Stimulated activated CD8-positive, alpha-beta memory T cell treated with anti-CD3 and anti-CD28 coated beads, Interleukin-4, amount 100 ng/mL, for 48 hours (primary cell): Measurements from ENCODE around the gene CD79A.

Source experiments
- DNase-seq: peaks from one replicate; pipeline ENCODE4 v3.0.0-alpha.2; 2020

CD79A gene

DNA sequence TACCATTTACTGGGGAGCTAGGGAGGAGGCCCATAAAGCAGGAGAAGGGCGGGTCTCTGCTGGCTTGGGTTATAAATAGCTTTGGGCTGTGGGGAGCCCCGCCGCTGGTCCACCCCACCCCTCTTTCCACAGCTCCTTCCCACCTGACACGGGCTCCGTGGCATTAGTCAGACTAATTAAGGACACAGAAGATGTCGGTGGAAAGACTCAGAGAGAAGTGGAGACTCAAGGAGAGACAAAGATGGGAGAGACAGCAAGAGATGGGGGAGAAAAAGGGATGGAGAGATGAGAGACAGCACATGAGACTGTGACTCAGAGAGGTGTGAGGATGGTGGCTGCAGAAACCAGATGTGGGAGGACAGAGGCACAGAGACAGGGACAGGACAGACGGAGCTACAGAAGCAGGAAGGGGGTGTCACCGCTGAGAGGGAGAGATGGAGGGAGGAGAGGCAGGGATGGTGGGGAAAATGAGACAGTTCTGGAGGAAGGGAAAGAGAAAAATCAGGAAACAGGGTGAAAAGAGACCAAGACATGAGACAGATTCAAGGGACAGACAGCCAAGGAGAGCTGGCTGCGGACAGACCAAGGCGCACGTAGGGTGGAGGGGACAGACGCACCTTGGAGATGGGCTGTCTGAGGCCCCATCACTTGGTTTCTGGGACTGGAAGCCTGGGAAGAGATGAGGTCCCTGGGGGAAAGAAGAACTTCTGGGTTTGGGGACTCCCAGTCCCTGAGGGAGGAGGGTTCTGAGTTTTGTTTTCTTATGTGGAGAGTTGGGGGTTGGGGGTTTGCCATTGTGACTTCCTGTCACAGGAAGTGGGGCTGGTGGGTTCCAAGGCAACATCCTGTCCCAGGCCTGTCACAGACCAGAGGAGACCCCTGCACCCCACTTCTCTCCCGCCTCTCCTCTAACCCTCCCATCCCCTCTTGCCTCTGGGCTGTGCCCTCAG, 10.0 kb downstream of the CD79A start:
- peak; percentile 76 for DNase-seq

DNA sequence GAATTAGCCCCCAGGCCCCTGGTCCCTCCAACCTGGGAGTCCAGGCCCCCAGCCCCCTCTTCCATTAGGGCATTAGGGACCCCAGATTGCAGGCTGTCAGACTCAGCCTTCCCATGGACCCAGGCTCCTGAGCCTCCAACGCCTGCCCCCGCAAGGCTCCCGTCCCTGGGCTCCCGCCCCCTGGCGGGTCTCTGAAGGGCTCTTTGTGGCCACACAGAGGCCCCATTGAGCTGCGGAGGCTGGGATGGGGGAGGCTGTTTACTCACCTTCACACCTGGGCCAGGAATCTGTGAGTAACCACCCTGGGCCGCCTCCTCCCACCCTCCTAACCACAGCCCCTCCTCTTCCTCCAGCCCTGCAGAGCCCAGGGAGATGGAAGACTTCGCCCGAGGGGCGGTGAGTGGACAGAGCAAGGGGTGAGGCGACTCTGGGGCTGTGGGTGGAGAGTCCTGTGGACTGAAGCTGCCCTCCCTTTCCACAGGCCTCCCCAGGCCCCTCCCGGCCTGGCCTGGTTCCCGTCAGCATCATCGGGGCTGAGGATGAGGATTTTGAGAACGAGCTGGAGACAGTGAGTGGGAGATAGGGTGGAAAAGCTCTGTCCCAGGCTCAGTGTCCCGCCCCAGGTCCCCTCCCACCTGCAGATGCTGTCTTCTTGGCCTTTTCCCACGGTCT, 10.8 kb downstream of the CD79A start:
- DNase-seq = peak; percentile 89

DNA sequence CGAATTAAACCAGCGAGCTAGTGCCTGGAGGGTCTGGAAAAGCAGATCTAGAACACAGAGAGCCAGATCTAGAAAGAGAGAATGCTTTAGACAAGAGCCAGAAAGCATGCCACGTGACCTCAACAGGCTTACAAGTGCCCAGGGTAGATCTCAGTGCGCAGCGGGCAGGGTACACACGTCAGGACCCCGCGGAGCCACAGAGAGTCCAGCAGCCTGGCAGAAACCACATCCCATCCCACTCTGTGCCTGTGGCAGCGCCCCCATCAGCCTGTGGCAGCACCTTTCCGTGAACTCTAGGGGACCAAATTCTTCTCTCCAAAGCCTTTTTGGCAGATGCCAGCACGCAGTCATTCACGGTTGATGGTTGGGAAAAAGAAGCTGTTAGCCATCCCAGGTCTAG, 11.8 kb downstream of the CD79A start:
- peak; percentile 52 for DNase-seq

- DNase-seq = peak; percentile 25
Observed at GRCh38 chr19:41889896-41890295, 12.8 kb downstream of the CD79A start.

GRCh38 chr19:41890936-41891335, 13.9 kb downstream of the CD79A start:
- DNase-seq = no peak

DNA sequence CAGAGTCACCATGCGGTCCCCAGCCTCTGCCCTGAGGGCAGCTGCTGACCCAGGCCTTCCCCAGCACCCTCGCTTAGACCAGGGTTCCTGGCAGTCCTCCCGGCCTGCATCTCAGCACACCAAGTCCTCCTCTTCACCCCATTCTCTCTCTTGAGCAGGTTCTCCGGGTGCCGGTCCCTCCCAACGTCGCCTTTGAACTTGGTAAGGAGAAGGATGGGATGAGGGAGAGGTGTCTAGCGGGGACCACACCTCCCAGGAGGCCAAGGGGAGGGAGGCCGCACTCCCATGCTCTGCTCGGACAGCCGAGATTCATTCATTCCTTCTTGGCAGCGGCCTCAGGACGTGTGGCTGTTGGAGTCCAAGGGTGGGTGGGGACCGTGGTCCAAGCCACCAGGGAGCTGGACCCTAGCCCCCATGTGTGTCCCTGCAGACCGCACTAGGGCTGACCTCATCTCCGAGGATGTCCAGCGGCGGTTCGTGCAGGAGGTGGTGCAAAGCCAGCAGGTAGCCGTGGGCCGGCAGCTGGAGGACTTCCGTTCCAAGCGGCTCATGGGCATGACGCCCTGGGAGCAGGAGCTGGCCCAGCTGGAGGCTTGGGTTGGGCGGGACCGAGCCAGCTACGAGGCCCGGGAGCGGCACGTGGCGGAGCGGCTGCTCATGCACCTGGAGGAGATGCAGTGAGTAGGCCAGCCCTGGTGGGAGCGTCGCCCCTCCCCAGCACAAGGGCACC, 15.3 kb downstream of the CD79A start:
- DNase-seq = no peak

- peak; percentile 37 for DNase-seq
Observed at GRCh38 chr19:41893899-41894298, 16.8 kb downstream of the CD79A start.

GRCh38 chr19:41894350-41894749, 17.3 kb downstream of the CD79A start:
- DNase-seq = no peak

GRCh38 chr19:41895745-41896580, 18.9 kb downstream of the CD79A start:
- no peak for DNase-seq

- DNase-seq = no peak
Observed at GRCh38 chr19:41896581-41896942, 19.5 kb downstream of the CD79A start.

DNA sequence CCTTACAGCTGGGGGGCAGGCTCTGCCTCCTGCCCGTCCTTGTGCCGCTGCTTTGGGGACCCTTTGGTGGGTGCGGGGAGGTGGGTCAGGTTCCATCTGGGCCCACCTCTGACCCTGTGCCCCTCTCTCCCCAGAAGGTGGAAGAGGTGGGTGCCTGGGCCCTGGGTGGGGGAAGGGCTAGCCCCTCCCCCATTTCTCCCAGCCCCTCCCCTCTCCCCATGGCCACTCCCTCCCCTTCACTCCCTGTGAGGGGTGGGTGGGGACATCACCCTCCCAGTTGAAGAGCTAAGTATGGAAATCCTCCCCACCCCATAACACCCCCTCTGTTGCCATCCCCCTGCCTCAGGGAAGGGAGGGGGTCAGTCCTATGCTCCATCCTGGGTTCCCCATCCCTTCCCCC, 20.1 kb downstream of the CD79A start:
- DNase-seq = no peak

DNA sequence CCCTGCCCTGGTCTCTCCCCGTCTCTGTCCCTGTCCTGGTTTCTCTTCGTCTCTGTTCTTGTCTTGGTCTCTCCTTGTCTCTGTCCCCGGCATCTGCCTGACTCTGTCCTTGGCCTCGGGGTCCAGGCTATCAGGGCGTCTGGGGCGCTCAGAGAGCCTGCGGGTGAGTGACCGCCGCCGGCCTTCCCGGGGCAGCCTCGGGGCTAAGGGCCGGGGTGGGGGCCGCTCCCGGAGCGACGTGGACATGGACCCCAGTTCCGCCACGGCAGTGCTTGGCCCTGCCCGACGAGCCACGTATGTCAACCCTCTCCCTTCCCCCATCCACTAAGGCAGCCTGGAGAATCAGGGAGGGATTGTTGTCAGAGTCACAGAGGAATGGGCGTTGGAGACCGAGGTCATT, 20.7 kb downstream of the CD79A start:
- no peak for DNase-seq

DNA sequence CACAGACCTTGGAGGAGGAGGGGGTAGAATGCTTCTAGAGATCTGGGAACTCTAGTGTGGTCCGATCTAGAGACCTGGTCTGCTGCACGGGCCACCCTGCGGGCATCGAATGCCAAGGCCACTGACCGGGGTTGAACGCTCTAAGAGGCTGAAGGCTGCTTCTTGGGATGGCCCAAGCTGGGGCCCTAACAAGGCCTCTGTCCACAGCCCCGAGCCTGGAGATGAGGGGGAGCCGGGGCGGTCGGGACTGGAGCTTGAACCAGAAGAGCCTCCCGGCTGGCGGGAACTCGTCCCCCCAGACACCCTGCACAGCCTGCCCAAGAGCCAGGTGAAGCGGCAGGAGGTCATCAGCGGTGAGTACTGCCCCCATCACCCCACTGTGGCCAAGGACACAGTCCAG, 21.2 kb downstream of the CD79A start:
- no peak for DNase-seq

- DNase-seq = no peak
Observed at GRCh38 chr19:41901707-41902360, 24.8 kb downstream of the CD79A start.

- DNase-seq = no peak
Observed at GRCh38 chr19:41902594-41902993, 25.5 kb downstream of the CD79A start.

DNA sequence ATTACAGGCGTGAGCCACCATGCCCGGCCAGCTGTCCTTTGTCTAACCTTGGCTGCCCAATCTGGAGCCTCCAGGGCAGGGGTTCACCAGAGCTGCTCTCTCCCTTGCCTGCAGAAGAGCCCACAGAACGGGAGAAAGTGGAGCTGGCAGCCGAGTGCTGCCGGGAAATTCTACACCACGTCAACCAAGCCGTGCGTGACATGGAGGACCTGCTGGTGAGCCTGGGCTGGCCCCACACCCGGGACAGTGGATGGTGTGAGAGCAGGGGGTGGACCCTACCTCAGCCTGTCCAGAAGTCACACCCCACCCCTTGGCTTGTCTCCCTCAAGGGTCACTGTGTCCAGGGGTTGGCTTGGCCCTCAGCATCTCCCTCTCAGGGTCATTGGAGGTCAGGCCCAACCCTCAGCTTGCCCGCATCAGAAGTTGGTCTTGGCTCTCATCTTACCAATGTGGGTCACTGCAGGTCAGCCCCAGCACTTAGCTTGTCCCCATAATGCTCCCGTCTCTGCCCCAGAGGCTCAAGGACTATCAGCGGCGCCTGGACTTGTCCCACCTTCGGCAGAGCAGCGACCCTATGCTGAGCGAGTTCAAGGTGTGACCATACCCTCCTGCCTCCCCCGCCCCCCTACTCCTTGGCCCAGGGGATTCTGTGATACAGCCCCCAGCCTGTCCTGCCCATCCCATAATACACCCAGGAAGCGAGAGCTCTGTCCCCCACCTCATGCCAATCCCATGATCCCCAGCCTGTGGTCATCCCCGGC, 26.3 kb downstream of the CD79A start:
- DNase-seq = no peak

DNA sequence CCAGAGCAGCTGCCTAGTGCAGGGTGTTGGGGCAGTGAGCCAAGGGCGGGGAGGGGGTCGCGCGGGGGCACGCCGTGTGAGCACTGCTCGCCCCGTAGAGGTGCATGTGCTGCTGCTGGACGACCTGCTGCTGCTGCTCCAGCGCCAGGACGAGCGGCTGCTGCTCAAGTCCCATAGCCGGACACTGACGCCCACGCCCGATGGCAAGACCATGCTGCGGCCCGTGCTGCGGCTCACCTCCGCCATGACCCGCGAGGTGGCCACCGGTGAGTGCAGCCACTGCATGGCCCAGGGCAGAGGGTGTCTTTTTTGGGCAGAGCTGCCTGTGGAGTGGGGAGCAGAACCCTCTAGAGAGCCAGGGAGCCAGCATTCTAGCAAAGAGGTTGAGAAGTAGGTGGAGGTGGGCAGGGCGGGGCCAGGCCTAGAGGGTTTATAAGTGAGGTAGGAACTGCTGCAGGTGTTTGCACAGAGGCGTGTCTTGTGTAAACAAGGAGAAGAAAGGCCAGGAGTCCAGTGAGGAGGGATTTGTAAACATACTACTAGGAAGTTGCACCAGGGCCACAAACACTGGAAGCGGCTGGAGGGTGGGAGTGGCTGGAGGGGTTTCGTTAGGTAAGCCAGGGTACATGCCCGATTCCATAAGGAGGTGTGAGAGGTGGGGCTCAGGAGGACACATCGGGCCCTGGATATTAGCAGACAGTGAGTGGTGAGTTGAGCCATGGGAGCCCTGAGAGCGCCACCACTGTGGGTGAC, 27.2 kb downstream of the CD79A start:
- DNase-seq = no peak

GRCh38 chr19:41905273-41906002, 28.4 kb downstream of the CD79A start:
- DNase-seq = no peak

GRCh38 chr19:41906271-41906670, 29.2 kb downstream of the CD79A start:
- DNase-seq = no peak
